HG03196 (cell line): ENCODE measurements around the gene KCNQ1OT1.

Experiments
- ATAC-seq: cut with Tn5 transposase; IDR thresholded peaks from one replicate; pipeline ENCODE4 v1.9.1; 2021; ENCODE audit not compliant: unreplicated experiment

Gene KCNQ1OT1

GRCh38 chr11:2574043-2574552, 125.7 kb downstream of the KCNQ1OT1 start:
- ATAC-seq, result no peak

DNA sequence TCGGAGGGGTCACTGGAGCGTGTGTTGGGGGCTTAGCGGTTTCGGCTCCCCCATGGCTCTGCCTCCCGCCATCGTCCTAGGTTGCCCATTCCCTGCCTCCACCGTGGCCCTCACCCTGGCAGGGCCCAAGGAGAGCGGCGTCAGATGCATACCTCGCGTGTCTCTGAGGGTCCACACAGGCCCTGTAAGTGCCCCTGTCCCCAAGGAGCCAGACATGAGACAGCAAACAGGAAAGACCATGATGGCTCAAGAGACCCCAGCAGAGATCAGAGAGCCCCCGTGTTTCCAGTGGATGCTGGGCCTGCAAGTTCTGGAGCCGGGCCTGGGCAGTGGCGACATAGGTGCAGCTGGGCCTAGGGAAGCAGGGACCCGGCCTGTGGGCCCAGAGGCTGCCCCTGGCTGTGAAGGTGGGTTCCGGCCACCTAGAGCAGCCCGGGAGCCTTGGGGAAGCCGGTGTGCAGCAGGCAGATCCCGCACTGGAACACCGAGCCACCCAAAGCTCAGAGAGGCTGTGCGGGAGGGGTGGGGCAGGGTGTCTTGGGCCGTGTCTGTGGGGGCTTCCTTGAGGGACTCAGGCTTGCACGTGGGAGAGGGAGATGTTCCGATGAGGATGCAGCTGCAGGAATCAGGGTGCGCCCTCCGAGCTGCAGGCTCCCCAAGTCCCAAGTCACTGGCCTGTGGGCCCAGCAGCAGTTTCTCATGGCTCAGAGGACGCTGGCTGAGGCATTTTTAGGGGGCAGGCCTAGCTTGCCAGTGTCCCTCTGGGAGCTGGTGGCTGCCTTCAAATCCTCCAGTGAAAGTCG, 126.4 kb downstream of the KCNQ1OT1 start:
- no peak for ATAC-seq

DNA sequence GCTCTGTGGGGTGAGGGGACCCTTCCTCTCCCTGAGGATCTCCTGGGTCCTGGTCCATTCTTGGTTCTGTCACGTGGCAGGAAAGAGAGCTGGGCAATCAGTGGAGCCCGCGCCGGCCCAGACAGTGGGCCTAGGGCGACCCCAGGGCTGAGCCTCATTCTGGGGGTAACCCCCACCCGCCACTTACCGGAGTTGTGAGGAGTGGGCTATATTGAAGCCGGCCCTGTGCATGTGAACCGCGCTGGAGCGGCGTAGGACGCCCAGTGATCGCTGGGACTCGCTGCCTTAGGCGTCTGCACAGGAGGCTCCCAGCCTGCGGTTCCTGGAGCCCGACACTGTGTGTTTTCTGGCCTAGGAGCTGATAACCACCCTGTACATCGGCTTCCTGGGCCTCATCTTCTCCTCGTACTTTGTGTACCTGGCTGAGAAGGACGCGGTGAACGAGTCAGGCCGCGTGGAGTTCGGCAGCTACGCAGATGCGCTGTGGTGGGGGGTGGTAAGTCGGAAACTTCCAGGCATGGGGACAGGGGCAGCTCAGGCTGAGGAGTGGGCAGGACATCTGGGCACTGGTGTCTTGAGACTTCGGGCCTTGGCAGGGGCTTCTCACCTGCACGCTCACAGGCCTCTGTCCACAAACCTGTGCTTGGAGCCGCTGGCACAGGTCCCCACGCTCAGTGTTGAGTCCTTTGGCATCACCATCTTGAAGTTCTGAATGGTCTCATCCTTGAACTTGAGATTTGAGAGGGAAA, 127.1 kb downstream of the KCNQ1OT1 start:
- no peak for ATAC-seq

GRCh38 chr11:2571598-2572281, 128.1 kb downstream of the KCNQ1OT1 start:
- no peak for ATAC-seq

- ATAC-seq, result no peak
These were observed 128.8 kb downstream of the KCNQ1OT1 start for GRCh38 chr11:2570841-2571597.

DNA sequence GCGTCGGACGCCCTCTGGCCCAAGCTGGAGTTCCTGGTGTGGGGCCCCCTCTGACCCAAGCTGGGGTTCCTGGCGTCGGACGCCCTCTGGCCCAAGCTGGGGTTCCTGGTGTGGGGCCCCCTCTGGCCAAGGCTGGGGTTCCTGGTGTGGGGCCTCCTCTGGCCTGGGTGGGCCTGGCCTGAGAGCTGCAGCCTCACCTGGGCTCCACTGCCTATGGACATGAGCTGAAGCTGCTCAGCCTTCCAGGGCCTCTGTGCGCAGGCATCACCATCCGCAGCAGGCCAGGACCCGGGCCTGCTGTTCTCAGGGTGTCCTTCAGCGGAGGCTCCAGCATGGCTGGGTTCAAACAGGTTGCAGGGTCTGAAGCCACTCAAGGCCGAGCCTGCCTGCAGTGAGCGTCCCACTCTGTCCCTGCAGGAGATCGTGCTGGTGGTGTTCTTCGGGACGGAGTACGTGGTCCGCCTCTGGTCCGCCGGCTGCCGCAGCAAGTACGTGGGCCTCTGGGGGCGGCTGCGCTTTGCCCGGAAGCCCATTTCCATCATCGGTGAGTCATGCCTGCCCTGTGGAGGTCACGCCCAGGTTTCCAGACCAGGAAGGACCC, 129.5 kb downstream of the KCNQ1OT1 start:
- no peak for ATAC-seq

DNA sequence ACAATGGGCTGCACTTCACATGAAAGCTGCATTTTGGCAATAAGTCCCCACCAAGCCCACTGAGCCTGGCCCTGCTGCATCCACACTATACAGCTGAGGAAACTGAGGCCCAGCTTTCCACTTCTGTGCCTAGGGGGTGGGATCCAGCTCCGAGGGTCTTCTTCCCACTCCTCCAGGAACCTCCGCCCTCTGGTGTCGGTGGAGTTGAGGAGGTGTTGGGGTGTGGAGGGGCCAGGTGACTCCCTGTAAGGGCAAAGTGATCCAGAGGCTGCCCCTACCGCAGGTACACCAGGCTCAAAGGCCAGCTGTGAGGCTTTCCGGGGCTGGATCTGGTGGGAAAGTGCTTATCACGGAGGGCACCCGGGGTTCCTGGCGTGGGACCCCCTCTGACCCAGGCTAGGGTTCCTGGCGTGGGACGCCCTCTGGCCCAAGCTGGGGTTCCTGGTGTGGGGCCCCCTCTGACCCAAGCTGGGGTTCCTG, 130.0 kb downstream of the KCNQ1OT1 start:
- no peak for ATAC-seq

DNA sequence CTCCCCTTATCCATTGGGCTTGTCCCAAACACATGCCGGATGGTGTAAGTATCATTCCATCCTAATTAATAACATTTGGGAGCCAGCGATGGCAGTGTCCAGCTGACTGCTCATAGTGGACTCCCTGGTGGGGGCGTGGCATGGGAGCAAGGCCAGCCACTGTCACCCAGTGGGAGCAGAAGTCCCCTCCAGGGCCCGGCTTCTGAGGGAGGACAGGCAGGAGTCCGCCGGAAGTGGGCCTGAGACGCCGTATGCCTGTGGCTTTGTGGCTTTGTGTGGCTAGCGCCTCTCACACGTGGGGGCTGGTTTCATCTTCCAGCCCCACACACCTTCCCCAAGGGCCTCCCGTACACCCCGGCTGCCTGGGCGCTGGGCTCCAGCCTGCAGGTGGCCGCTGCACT, 130.5 kb downstream of the KCNQ1OT1 start:
- no peak for ATAC-seq

DNA sequence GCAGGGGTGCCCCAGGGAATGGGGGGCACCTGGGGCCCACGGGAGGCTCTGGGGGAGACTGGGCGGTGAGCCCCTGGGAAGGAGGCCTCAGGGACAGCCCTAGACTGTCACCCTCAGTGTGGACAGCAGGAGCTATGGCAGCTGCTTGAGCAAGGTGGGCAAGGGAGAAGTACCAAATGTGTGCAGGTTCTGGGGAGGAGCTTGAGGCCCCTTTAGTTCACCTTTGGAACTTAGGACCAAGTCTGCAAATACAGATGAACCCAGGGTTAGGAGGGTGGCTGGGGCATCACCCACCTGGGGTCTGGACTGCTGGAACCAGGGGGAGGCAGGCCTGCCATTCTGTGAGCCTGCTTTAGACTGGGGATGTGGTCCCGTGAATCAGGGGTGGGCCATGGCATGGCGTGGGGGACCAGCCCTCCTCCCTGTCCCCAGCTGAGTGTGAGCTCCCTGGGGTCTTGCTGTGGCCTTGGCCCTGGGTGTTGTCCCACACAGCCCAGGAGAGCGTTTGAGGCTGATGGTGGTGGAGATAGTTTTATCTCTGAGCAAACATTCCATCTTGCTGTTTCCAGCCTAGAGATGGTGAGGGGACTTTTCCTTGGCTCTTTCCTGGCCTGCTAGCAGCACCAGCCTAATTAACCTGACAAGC, 132.6 kb downstream of the KCNQ1OT1 start:
- no peak for ATAC-seq

DNA sequence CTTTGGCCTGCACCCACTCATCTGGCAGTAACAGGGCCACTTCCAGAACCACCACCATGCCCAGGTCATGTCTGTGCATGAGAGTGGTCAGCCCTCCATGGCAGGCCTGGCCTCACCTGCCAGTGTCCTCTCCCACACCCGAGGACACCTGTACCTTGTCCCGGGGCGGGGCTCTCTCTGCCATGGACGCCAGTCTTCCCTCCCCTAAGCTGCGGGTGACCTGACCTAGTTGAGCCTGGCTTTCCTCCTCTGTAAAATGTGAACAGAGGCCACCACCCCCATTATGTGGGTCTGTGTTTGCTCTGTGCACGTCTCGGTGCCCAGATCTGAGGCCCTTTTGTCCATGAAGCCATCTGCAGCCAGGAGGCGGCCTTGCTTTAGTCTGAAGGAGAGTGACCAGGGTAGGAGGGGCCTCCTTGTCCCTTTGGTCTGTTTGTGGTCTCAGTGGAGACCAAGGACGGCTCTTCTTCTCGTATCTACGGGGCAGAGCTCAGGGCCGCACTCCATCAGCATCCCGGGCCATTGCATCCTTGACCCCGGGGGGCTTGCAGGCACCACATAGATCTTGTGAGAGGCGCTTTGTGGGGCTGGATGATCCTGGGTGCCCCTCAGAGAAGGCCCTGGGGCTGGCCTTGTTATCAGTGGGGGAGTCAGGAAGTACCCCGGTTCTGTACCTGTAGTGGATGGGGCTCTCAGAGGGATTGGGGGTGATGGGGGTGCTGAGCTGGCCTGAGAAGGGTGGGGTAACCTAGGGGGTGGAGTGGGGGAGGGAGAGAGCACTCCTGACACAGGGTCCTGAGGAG, 133.4 kb downstream of the KCNQ1OT1 start:
- no peak for ATAC-seq

GRCh38 chr11:2565447-2566222, 134.2 kb downstream of the KCNQ1OT1 start:
- ATAC-seq, result no peak

DNA sequence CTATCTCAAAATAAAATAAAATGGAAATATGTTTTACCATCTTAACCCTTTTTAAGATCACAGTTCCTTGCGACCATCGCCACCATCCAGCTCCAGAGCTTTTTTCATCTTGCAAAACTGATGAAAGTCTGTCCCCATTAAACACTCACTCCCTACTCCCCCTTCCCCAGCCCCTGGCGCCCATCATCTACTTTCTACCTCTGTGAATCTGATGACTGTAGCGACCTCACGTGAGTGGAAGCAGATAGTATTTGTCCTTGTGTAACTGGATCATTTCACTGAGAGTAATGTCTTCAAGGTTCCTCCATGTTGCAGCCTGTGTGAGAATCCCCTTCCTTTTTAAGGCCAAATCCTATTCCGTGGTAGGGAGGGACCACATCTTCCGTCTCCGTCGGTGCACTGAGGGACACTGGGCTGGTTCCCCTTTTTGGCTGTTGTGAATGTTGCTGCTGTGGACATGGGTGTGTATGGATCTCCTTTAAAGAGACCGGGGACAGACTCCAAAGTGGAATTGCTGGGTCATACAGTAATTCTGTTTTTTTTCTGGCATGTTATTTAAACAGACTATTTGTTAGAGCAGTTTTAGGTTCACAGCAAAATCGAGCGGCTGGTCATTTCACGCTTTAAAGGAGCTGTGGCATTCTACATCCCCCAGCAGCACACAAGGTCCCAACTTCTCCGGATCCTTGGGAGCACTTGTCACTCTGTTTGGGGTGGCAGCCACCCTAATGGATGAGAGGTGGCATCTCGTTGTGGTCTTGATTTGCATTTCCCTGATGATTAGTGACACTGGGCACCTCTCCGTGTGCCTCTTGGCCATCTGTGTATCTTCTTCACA, 135.0 kb downstream of the KCNQ1OT1 start:
- ATAC-seq, result no peak

GRCh38 chr11:2564008-2564530, 135.7 kb downstream of the KCNQ1OT1 start:
- no peak for ATAC-seq

DNA sequence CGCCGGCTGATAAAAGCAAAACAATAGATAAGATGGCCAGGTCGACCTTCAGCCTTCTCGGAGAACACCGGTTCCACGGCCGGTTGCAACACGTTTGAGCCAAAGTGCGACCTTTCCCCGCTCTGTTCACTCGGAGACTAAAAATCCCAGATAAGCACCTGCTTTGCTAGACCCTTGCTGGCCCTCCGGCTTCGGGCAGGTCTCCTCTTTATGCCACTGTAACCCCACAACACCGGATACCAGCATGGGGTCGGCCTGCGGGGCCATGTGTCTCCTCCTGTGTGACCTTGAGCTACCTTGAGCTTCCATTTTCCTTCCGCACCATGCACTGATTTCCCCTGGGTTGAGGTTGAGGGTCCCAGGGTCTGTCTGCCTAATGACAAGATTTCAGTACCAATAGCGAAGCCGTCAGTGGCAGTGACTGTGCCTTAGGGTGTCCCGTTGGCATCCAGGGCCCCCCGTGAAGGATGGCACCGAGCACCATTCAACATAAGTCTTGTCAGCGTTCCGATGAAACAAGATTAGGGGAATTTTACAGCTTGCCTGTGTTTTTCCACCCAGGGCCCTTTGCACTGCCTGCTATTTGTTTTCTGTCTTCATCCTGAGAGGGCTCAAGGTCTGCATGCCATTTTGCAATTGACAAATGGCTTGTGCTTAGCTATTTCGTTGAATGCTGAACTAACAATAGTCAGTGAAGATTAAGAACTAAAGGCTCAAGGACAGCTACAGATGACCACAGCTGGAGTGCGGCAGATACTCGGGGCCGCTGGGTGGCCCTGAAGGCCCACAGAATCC, 136.4 kb downstream of the KCNQ1OT1 start:
- no peak for ATAC-seq

DNA sequence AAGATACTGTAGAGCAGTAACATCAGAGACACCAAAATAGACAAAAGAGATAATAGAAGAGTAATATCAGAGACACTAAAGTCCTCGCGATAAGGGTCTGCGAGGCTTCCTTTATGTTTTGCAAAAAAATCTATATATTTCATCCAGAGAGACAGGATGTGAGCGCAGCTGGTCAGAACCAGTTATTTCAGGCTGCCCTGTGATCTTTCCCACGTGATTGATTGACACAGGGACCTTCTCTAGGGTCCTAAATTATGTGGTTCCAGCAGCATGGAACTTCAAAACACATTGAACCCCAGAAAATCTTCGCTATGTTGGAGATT, 136.9 kb downstream of the KCNQ1OT1 start:
- ATAC-seq, result no peak
